Keratinocyte (primary cell): ENCODE measurements around the gene TMTC2. TPM values are rescaled to one million over a fixed set of nuclear protein-coding genes. Genes with fewer than 3 reads are reported as not detected.

Experiments
- DNase-seq: peaks from one replicate; pipeline ENCODE4 v3.0.0-alpha.2; 2011; ENCODE audit warnings: low read depth, missing footprints, low spot score
- FAIRE-seq: peaks from 2 replicates; lab custom pipeline; 2011; peaks lifted over from hg19 to GRCh38; lab: Jason Lieb, UNC
- H2AFZ ChIP-seq: 2 replicates; pipeline ENCODE4 v1.6.0; 2012; ENCODE audit warnings: low read length, control low read depth, inconsistent platforms; ENCODE audit not compliant: control insufficient read depth
- H3K27ac ChIP-seq: 2 replicates; pipeline ENCODE4 v1.5.1; 2011; ENCODE audit warnings: low read length; ENCODE audit not compliant: control insufficient read depth, insufficient read depth
- H3K27me3 ChIP-seq: 3 replicates; pipeline ENCODE4 v1.6.0; 2011; ENCODE audit warnings: low read length; ENCODE audit not compliant: control insufficient read depth, insufficient read depth; ENCODE audit errors: extremely low read depth
- H3K36me3 ChIP-seq, 2 experiments: 2 replicates in 1 of 2; 3 replicates in 1 of 2; pipeline ENCODE4 v1.5.1; 2011; ENCODE audit warnings: low read length in 2 of 2, mild to moderate bottlenecking in 1 of 2; ENCODE audit not compliant: control insufficient read depth in 2 of 2, insufficient read depth in 2 of 2; ENCODE audit errors: extremely low read depth in 1 of 2
- H3K4me1 ChIP-seq: 3 replicates; pipeline ENCODE4 v1.5.1; 2011; ENCODE audit warnings: low read length; ENCODE audit not compliant: control insufficient read depth, insufficient read depth; ENCODE audit errors: extremely low read depth
- H3K4me2 ChIP-seq: 3 replicates; pipeline ENCODE4 v1.6.0; 2011; ENCODE audit warnings: low read depth, low read length; ENCODE audit not compliant: control insufficient read depth, insufficient read depth; ENCODE audit errors: extremely low read depth
- H3K4me3 ChIP-seq, 3 experiments: fragments of 200-600 bp in 1 of 3; sonication (generic) in 1 of 3; 2 replicates in 2 of 3; 3 replicates in 1 of 3; pipeline ENCODE4 v1.5.1; 2011 to 2016; ENCODE audit warnings: low read length in 3 of 3, mild to moderate bottlenecking in 3 of 3, control low read depth in 2 of 3, inconsistent platforms in 1 of 3, low read depth in 1 of 3, mixed read lengths in 1 of 3, mixed run types in 1 of 3, moderate library complexity in 1 of 3; ENCODE audit not compliant: control insufficient read depth in 2 of 3, insufficient read depth in 2 of 3; ENCODE audit errors: extremely low read depth in 1 of 3
- H3K79me2 ChIP-seq: 2 replicates; pipeline ENCODE4 v1.6.0; 2012; ENCODE audit warnings: low read length; ENCODE audit not compliant: control insufficient read depth, insufficient read depth
- H3K9ac ChIP-seq: 3 replicates; pipeline ENCODE4 v1.6.0; 2011; ENCODE audit warnings: low read length; ENCODE audit not compliant: control insufficient read depth, insufficient read depth; ENCODE audit errors: extremely low read depth
- H3K9me1 ChIP-seq: 3 replicates; pipeline ENCODE4 v1.6.0; 2011; ENCODE audit warnings: low read length; ENCODE audit not compliant: control insufficient read depth, insufficient read depth; ENCODE audit errors: extremely low read depth
- H3K9me3 ChIP-seq: 2 replicates; pipeline ENCODE4 v1.5.1; 2012; ENCODE audit warnings: low read depth, low read length; ENCODE audit not compliant: control insufficient read depth
- H4K20me1 ChIP-seq: 3 replicates; pipeline ENCODE4 v1.6.0; 2011; ENCODE audit warnings: low read length; ENCODE audit not compliant: control insufficient read depth, insufficient read depth; ENCODE audit errors: extremely low read depth
- CTCF ChIP-seq, 3 experiments: IDR thresholded peaks in 1 of 3; conservative IDR thresholded peaks in 1 of 3; optimal IDR thresholded peaks in 1 of 3; 2 replicates in 2 of 3; 3 replicates in 1 of 3; pipeline versions ENCODE3 to v1.5.1; 2011; ENCODE audit warnings: low read length in 3 of 3, mild to moderate bottlenecking in 3 of 3, moderate library complexity in 2 of 3, control low read depth in 1 of 3, inconsistent platforms in 1 of 3; ENCODE audit not compliant: insufficient read depth in 2 of 3; ENCODE audit errors: extremely low read depth in 1 of 3
- EZH2 ChIP-seq: IDR thresholded peaks from one replicate; pipeline ENCODE4 v1.6.1; 2012; ENCODE audit warnings: inconsistent platforms, mild to moderate bottlenecking, low read length, moderate library complexity
- dilution Hi-C: fragments of 300-500 bp; cut with MboI; formaldehyde crosslinking; loops from one replicate; pipeline ENCODE4 v1.7.0; 2020; ENCODE audit warnings: low sequenced_read_pairs; ENCODE audit not compliant: extremely low pct_ligation_motif_present
- polyA plus RNA-seq, 5 experiments: library from polyadenylated mRNA; depleted of rRNA in 3 of 5; stranded (reverse) in 3 of 5; stranded (forward) in 1 of 5; unstranded in 1 of 5; fragments of >200 nt; gene quantifications; 1 replicate in 1 of 5; 2 replicates in 3 of 5; 3 replicates in 1 of 5; pipeline versions ENCODE4 v1.2.1 to v1.2.3, GENCODE V29; 2011 to 2012; ENCODE audit warnings: missing spikeins in 2 of 5, low read depth in 1 of 5, low replicate concordance in 1 of 5

TMTC2 gene
- polyA plus RNA-seq, 1 donor (not counting 4 experiments of a cell fraction or from before 2014, with no cell fraction given), result 3.8 TPM

GRCh38 chr12:82955043-82955442 is 268.3 kb downstream of the TMTC2 start:
- H3K9ac ChIP-seq, result no peak overlapping the region
- DNase-seq, result no peak

GRCh38 chr12:82958966-82959365 is 272.3 kb downstream of the TMTC2 start:
- dilution Hi-C loops, result no loop called here
- TF ChIP-seq EZH2, result no peak
- TF ChIP-seq CTCF (optimal IDR thresholded peaks at IDR 0.05 in 1 of 3, IDR thresholded peaks at IDR 0.05 in 1 of 3, conservative IDR thresholded peaks at IDR 0.05 in 1 of 3; ENCODE audit: extremely low read depth in 1 of 3, insufficient read depth in 2 of 3, low read length in 3 of 3), result no peak

More at GRCh38 chr12:82955043-82955442, 268.3 kb downstream of the TMTC2 start:
- peak overlapping the region; percentile 59 for H3K4me2 ChIP-seq
- no peak overlapping the region for H3K4me3 ChIP-seq
- FAIRE-seq, result peak; percentile 74
- no peaks in the 10 kb centered on the region for H3K27me3 ChIP-seq
- no peak for TF ChIP-seq CTCF (optimal IDR thresholded peaks at IDR 0.05 in 1 of 3, IDR thresholded peaks at IDR 0.05 in 1 of 3, conservative IDR thresholded peaks at IDR 0.05 in 1 of 3; ENCODE audit: extremely low read depth in 1 of 3, insufficient read depth in 2 of 3, low read length in 3 of 3)
- TF ChIP-seq EZH2, result no peak
- no peaks in the 10 kb centered on the region for H4K20me1 ChIP-seq
- no peaks in the 10 kb centered on the region for H3K79me2 ChIP-seq
- no peaks in the 10 kb centered on the region for H3K9me3 ChIP-seq
- H2AFZ ChIP-seq, result peak overlapping the region; percentile 3
- H3K9me1 ChIP-seq, result no peaks in the 10 kb centered on the region
- no peaks in the 10 kb centered on the region for H3K36me3 ChIP-seq
- dilution Hi-C loops, result no loop called here
- no peak overlapping the region for H3K27ac ChIP-seq
- peaks cover 32% of the 10 kb centered on the region for H3K4me1 ChIP-seq

More at GRCh38 chr12:82958966-82959365, 272.3 kb downstream of the TMTC2 start:
- Histone ChIP-seq H3K4me1 (peaks cover 19% of the 10 kb centered on the region), H3K27ac (no peak overlapping the region), H3K9me3 (no peaks in the 10 kb centered on the region), H3K4me3 (no peak overlapping the region), H3K36me3 (no peaks in the 10 kb centered on the region), H3K9ac (no peak overlapping the region), H4K20me1 (no peaks in the 10 kb centered on the region), H3K9me1 (no peaks in the 10 kb centered on the region), H3K4me2 (no peak overlapping the region), H2AFZ (no peak overlapping the region), H3K79me2 (no peaks in the 10 kb centered on the region), H3K27me3 (no peaks in the 10 kb centered on the region)
- FAIRE-seq, result no peak
- DNase-seq, result no peak
